ENCODE results near the gene MEIOC.

Gene MEIOC

DNA sequence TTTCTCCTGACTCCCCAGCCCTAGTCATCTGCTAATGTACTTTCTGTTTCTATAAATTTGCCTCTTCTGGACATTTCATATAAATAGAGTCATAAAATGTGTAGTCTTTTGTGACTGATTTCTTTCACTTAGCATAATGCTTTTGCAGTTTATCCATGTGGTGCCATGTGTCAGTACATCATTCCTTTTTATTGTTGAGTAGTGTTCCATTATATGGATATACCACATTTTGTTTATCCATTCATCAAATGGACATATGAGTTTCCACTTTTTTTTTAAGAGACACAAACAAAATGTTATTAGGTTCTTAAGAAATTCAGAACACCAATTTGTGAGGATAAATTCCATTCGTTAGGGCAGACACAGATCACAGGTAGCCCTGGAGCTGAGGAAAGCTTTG lies 63.2 kb downstream of the MEIOC start:
- DNase-seq, result no peak

DNA sequence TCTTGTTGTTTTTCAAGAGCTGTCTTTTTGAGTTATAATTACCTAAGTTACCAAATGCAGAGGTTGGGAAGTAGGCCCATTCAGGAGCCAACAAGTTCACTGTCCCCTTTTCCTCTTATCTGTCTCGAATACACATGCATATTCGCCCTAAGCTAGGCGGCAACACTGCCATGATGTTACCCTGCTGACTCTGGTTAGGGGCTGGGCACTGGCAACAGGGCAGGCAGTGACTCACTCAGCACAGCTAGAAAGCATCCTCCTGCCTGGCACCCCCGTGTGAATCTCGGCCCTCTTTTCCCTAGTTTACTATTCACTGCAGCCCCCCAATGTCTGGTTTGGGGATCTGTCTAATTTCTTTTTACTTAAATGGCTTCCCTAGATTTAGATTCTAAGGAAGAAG lies 66.0 kb downstream of the MEIOC start:
- DNase-seq, result no peak

Data from retina (tissue), 1 donor.